DOHH2 (cell line): ENCODE results near the gene IL1RAPL1.

Source experiments
- H3F3A ChIP-seq: fragments of 200-600 bp; sonication (generic), shearing (Covaris generic); 2 replicates; pipeline ENCODE4 v1.6.0; 2016; ENCODE audit warnings: antibody characterized with exemption, mild to moderate bottlenecking; ENCODE audit not compliant: control insufficient read depth, insufficient read depth
- H3K27ac ChIP-seq: fragments of 200-600 bp; sonication (generic); 2 replicates; pipeline ENCODE4 v1.5.1; 2014; ENCODE audit warnings: low read depth, mild to moderate bottlenecking, low read length, moderate library complexity
- H3K27me3 ChIP-seq: fragments of 200-600 bp; sonication (generic); 2 replicates; pipeline ENCODE4 v1.6.1; 2014; ENCODE audit warnings: mild to moderate bottlenecking, low read length, mixed read lengths; ENCODE audit not compliant: control insufficient read depth
- H3K36me3 ChIP-seq: fragments of 200-600 bp; sonication (generic); 2 replicates; pipeline ENCODE4 v1.6.1; 2014; ENCODE audit warnings: mild to moderate bottlenecking, low read length, moderate library complexity, mixed read lengths; ENCODE audit not compliant: control insufficient read depth
- H3K4me1 ChIP-seq: fragments of 200-600 bp; sonication (generic); 2 replicates; pipeline ENCODE4 v1.6.1; 2014; ENCODE audit warnings: mild to moderate bottlenecking, low read length, mixed read lengths; ENCODE audit not compliant: control insufficient read depth
- H3K4me2 ChIP-seq: fragments of 200-600 bp; sonication (generic); 2 replicates; pipeline ENCODE4 v1.6.0; 2014; ENCODE audit warnings: mild to moderate bottlenecking, low read length, moderate library complexity
- H3K4me3 ChIP-seq: fragments of 200-600 bp; sonication (generic); 2 replicates; pipeline ENCODE4 v1.5.1; 2014; ENCODE audit warnings: mild to moderate bottlenecking, low read length, mixed read lengths
- H3K79me2 ChIP-seq: fragments of 200-600 bp; sonication (generic); 2 replicates; pipeline ENCODE4 v1.6.1; 2014; ENCODE audit warnings: mild to moderate bottlenecking, low read length, mixed read lengths; ENCODE audit not compliant: control insufficient read depth
- H3K9me2 ChIP-seq: fragments of 200-600 bp; sonication (generic); replicated peaks from 2 replicates; pipeline ENCODE4 v1.6.1; 2014; ENCODE audit warnings: mild to moderate bottlenecking, low read length, mixed read lengths; ENCODE audit not compliant: control insufficient read depth
- H3K9me3 ChIP-seq: fragments of 200-600 bp; sonication (generic); 2 replicates; pipeline ENCODE4 v1.6.1; 2014; ENCODE audit warnings: antibody characterized with exemption, low read length, mixed read lengths; ENCODE audit not compliant: control insufficient read depth, insufficient read depth
- H4K20me1 ChIP-seq: fragments of 200-600 bp; sonication (generic); 2 replicates; pipeline ENCODE4 v1.6.0; 2014; ENCODE audit warnings: low read depth, mild to moderate bottlenecking, antibody characterized with exemption, low read length, moderate library complexity; ENCODE audit not compliant: control insufficient read depth, insufficient read depth
- CTCF ChIP-seq: fragments of 200-600 bp; sonication (generic); IDR thresholded peaks from one replicate; pipeline ENCODE4 v1.5.1; 2014; ENCODE audit warnings: antibody characterized with exemption, mild to moderate bottlenecking, low read depth, low read length; ENCODE audit not compliant: poor library complexity, severe bottlenecking
- EZH2phosphoT487 ChIP-seq: fragments of 200-600 bp; sonication (generic); IDR thresholded peaks from 2 replicates; pipeline ENCODE4 v1.6.1; 2017; ENCODE audit warnings: borderline replicate concordance, mild to moderate bottlenecking, antibody characterized with exemption, low read length, moderate library complexity, mixed read lengths

IL1RAPL1 gene

DNA sequence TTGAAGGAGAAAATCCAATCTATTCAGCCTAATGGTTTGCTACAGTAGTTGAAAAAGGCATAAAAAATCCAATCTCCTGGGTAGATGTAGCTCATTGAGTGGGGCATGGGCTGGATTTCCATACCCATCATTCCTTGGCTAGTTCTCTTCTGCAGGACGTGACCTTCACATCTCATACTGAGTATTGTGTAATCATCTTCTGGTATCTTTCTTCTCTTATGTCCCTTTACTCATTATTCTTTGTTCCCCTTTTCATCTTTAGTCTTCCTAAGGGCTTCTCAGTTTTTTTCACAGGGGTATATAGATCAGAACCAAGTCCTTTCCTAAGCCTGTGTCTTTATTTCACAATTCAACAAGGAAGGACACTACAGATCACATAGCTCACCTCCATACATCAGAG lies 900.5 kb downstream of the IL1RAPL1 start:
- no peak overlapping the region for H3K27ac ChIP-seq
- H3K27me3 ChIP-seq: no peaks in the 10 kb centered on the region
- no peaks in the 10 kb centered on the region for H3F3A ChIP-seq
- no peak overlapping the region for H3K4me2 ChIP-seq
- no peaks in the 10 kb centered on the region for H3K79me2 ChIP-seq
- H4K20me1 ChIP-seq: no peaks in the 10 kb centered on the region
- H3K9me3 ChIP-seq: no peaks in the 10 kb centered on the region
- no peaks in the 10 kb centered on the region for H3K4me1 ChIP-seq
- H3K9me2 ChIP-seq: no peaks in the 10 kb centered on the region
- H3K36me3 ChIP-seq: no peaks in the 10 kb centered on the region
- no peak overlapping the region for H3K4me3 ChIP-seq
- no peak for TF ChIP-seq EZH2phosphoT487
- no peak for TF ChIP-seq CTCF

DNA sequence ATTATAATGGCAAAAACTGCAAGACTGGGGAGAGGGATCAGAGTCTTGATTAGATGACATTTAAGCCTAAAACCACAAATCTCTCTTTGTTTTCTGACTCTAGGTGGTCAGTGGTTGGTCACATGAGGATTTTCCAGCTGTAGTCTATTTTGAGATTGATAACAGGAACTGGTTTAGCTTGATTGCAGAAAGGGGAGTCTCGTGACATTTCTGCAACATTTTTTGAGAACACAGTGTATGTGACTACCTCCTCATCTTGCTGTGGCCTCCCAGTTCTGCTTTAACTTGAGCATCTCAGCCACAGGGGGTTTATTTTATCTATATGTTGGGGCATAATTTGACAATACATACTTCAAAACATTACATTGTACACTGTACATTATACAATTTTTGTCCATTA lies 901.7 kb downstream of the IL1RAPL1 start:
- H3K4me3 ChIP-seq: no peak overlapping the region
- H3K79me2 ChIP-seq: no peaks in the 10 kb centered on the region
- H3K4me2 ChIP-seq: no peak overlapping the region
- H3K9me2 ChIP-seq: no peaks in the 10 kb centered on the region
- no peaks in the 10 kb centered on the region for H3K27me3 ChIP-seq
- no peaks in the 10 kb centered on the region for H3K36me3 ChIP-seq
- no peak for TF ChIP-seq CTCF
- no peak for TF ChIP-seq EZH2phosphoT487
- H3F3A ChIP-seq: no peaks in the 10 kb centered on the region
- H4K20me1 ChIP-seq: no peaks in the 10 kb centered on the region
- H3K4me1 ChIP-seq: no peaks in the 10 kb centered on the region
- no peaks in the 10 kb centered on the region for H3K9me3 ChIP-seq
- H3K27ac ChIP-seq: no peak overlapping the region

DNA sequence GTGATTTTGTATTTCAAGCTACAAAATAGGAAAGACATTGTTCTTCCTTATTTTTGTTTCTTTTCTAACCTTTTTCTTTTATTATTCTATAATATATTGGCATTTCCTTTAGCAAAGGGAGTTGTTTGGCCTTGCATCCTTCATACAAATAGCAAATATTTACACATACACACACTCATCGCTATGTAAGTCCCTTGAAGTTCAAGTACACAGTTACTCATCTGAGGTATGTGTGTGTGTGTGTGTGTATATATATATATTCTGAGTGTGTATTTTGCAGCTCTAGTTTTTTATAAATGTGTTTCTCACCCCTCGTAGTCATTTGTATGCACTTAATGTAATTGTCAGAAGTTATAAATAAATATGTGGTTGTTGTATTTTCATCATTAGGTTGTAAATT lies 903.4 kb downstream of the IL1RAPL1 start:
- TF ChIP-seq EZH2phosphoT487: no peak
- TF ChIP-seq CTCF: no peak
- Histone ChIP-seq H3F3A (no peaks in the 10 kb centered on the region), H3K4me1 (no peaks in the 10 kb centered on the region), H3K4me2 (no peak overlapping the region), H3K9me3 (no peaks in the 10 kb centered on the region), H3K79me2 (no peaks in the 10 kb centered on the region), H3K4me3 (no peak overlapping the region), H3K27me3 (no peaks in the 10 kb centered on the region), H3K27ac (no peak overlapping the region), H3K9me2 (no peaks in the 10 kb centered on the region), H4K20me1 (no peaks in the 10 kb centered on the region), H3K36me3 (no peaks in the 10 kb centered on the region)

DNA sequence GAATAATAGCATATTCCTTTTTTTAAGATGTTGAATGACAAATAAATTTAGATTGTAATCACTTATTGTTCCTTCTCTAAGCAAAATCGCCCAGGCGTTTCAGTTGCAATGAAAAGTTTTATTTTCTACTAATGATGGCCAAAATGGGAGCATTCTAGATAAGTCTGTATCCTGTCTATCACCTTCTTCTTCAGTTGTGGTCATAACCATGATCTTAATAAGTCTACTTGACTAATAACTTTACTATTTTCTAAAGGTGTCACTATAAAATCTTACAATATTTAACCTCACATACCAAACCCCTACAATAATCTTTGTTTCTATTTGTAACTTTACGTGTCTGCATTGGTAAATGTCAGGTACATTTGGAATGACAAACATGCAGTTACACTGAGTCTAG lies 904.4 kb downstream of the IL1RAPL1 start:
- no peak overlapping the region for H3K4me2 ChIP-seq
- H3K4me1 ChIP-seq: no peaks in the 10 kb centered on the region
- H3K27ac ChIP-seq: no peak overlapping the region
- H3F3A ChIP-seq: no peaks in the 10 kb centered on the region
- no peak for TF ChIP-seq CTCF
- TF ChIP-seq EZH2phosphoT487: no peak
- H3K27me3 ChIP-seq: no peaks in the 10 kb centered on the region
- H3K79me2 ChIP-seq: no peaks in the 10 kb centered on the region
- no peaks in the 10 kb centered on the region for H4K20me1 ChIP-seq
- H3K9me3 ChIP-seq: no peaks in the 10 kb centered on the region
- no peaks in the 10 kb centered on the region for H3K36me3 ChIP-seq
- no peak overlapping the region for H3K4me3 ChIP-seq
- no peaks in the 10 kb centered on the region for H3K9me2 ChIP-seq
